MM.1S (cell line): ENCODE data around the gene C4orf51.

Experiments
- DNase-seq: peaks from one replicate; pipeline ENCODE4 v3.0.0-alpha.2; 2015
- H2AFZ ChIP-seq: fragments of 300-600 bp; sonication (generic); 2 replicates; pipeline ENCODE4 v1.6.0; 2016; ENCODE audit warnings: antibody characterized with exemption, low read length
- H3F3A ChIP-seq: fragments of 300-600 bp; sonication (generic); 2 replicates; pipeline ENCODE4 v1.6.1; 2016; ENCODE audit warnings: mild to moderate bottlenecking, antibody characterized with exemption, low read length, moderate library complexity, mixed read lengths; ENCODE audit not compliant: insufficient read depth
- H3K27ac ChIP-seq: fragments of 300-600 bp; sonication (generic); 2 replicates; pipeline ENCODE4 v1.5.1; 2016; ENCODE audit warnings: mild to moderate bottlenecking, low read length
- H3K27me3 ChIP-seq: fragments of 300-600 bp; sonication (generic); replicated peaks from 2 replicates; pipeline ENCODE4 v1.6.0; 2016; ENCODE audit warnings: low read length; ENCODE audit not compliant: insufficient read depth
- H3K36me3 ChIP-seq: fragments of 300-600 bp; sonication (generic); replicated peaks from 2 replicates; pipeline ENCODE4 v1.6.1; 2016; ENCODE audit warnings: mild to moderate bottlenecking, low read length, mixed read lengths; ENCODE audit not compliant: insufficient read depth
- H3K4me1 ChIP-seq: fragments of 300-600 bp; sonication (generic); 2 replicates; pipeline ENCODE4 v1.6.1; 2016; ENCODE audit warnings: low read length, mixed read lengths
- H3K4me2 ChIP-seq: fragments of 300-600 bp; sonication (generic); 2 replicates; pipeline ENCODE4 v1.6.0; 2016; ENCODE audit warnings: low read depth, low read length
- H3K4me3 ChIP-seq: fragments of 300-600 bp; sonication (generic); 2 replicates; pipeline ENCODE4 v1.5.1; 2016; ENCODE audit warnings: low read length, mixed read lengths
- H3K79me2 ChIP-seq: fragments of 300-600 bp; sonication (generic); 2 replicates; pipeline ENCODE4 v1.6.1; 2016; ENCODE audit warnings: mixed run types, low read length, mixed read lengths
- H3K9ac ChIP-seq: fragments of 300-600 bp; sonication (generic); 2 replicates; pipeline ENCODE4 v1.6.1; 2016; ENCODE audit warnings: low read length, mixed read lengths
- H3K9me2 ChIP-seq: fragments of 300-600 bp; sonication (generic); replicated peaks from 2 replicates; pipeline ENCODE4 v1.6.1; 2016; ENCODE audit warnings: mild to moderate bottlenecking, low read length, mixed read lengths; ENCODE audit not compliant: insufficient read depth
- H3K9me3 ChIP-seq: fragments of 300-600 bp; sonication (generic); replicated peaks from 2 replicates; pipeline ENCODE4 v1.6.1; 2016; ENCODE audit warnings: mild to moderate bottlenecking, low read length, mixed read lengths; ENCODE audit not compliant: insufficient read depth
- H4K20me1 ChIP-seq: fragments of 300-600 bp; sonication (generic); 2 replicates; pipeline ENCODE4 v1.6.1; 2016; ENCODE audit warnings: mild to moderate bottlenecking, low read length, moderate library complexity, mixed read lengths; ENCODE audit not compliant: insufficient read depth
- CTCF ChIP-seq: fragments of 300-600 bp; sonication (generic); IDR thresholded peaks from 2 replicates; pipeline ENCODE4 v1.5.1; 2016; ENCODE audit warnings: antibody characterized with exemption, low read length, mixed read lengths
- EZH2 ChIP-seq: fragments of 300-600 bp; sonication (generic); optimal IDR thresholded peaks from 2 replicates; pipeline ENCODE3; 2017; ENCODE audit warnings: low read depth, mild to moderate bottlenecking, antibody characterized with exemption, low read length, mixed read lengths
- EZH2phosphoT487 ChIP-seq: fragments of 300-600 bp; sonication (generic); IDR thresholded peaks from 2 replicates; pipeline ENCODE4 v1.6.1; 2018; ENCODE audit warnings: antibody characterized with exemption, low read length

C4orf51 gene

GRCh38 chr4:145663194-145663593 lies 16.8 kb upstream of the C4orf51 start:
- Histone ChIP-seq H3K4me3 (no peak overlapping the region), H3K9me2 (no peaks in the 10 kb centered on the region; the same call in 1 of the 2 replicates), H3K4me2 (no peak overlapping the region), H3K79me2 (no peaks in the 10 kb centered on the region), H3K4me1 (no peaks in the 10 kb centered on the region), H3F3A (no peaks in the 10 kb centered on the region), H3K9ac (no peak overlapping the region), H3K27me3 (no peaks in the 10 kb centered on the region), H3K36me3 (no peaks in the 10 kb centered on the region), H2AFZ (no peak overlapping the region), H4K20me1 (no peaks in the 10 kb centered on the region), H3K27ac (no peak overlapping the region), H3K9me3 (no peaks in the 10 kb centered on the region)
- no peak for TF ChIP-seq CTCF
- TF ChIP-seq EZH2phosphoT487, result no peak
- TF ChIP-seq EZH2, result no peak
- no peak for DNase-seq

DNA sequence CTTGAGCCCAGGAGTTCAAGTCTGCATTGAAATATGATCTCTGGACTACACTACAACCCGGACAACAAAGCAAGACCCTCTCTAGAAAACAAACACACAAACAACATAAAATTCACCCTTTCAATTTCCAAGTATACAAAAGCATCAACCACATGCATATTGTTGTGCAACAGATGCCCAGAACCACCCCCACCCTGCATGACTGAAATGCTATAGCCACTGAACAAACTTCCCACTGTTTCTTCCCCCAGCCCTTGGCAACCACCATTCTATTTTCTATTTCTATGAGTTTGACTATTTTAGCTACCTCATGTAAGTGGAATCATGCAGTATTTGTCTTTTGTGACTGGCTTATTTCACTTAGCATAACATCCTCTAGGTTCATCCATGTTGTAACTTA lies 14.2 kb upstream of the C4orf51 start:
- H3K4me3 ChIP-seq, result no peak overlapping the region
- H3K9me3 ChIP-seq, result no peaks in the 10 kb centered on the region
- no peaks in the 10 kb centered on the region; the same call in 1 of the 2 replicates for H3K9me2 ChIP-seq
- no peak overlapping the region for H3K4me2 ChIP-seq
- H3K4me1 ChIP-seq, result no peaks in the 10 kb centered on the region
- DNase-seq, result no peak
- no peak overlapping the region for H3K27ac ChIP-seq
- H4K20me1 ChIP-seq, result no peaks in the 10 kb centered on the region
- H3K36me3 ChIP-seq, result no peaks in the 10 kb centered on the region
- H2AFZ ChIP-seq, result no peak overlapping the region
- TF ChIP-seq EZH2 (no peak), CTCF (no peak), EZH2phosphoT487 (no peak)
- H3K27me3 ChIP-seq, result no peaks in the 10 kb centered on the region
- H3F3A ChIP-seq, result no peaks in the 10 kb centered on the region
- no peak overlapping the region for H3K9ac ChIP-seq
- no peaks in the 10 kb centered on the region for H3K79me2 ChIP-seq

DNA sequence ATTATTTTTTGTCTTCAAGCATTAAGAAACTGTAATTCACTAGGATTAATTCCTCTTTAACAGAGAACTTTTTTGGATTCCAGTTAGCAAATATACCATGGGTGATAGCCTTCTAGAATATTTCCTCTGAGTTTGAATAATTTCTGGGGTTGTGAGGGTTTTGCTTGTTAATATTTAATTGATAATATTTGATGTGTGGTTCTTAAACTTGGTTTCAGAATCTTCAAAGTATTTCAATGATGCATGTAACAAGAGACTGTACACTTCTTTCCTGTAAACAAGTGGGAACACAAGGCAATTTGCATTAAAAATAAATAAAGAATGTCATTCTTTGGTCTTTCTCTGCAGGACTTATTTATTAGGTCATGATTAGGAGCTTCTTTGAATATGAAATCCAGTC lies 9.5 kb upstream of the C4orf51 start:
- Histone ChIP-seq H2AFZ (no peak overlapping the region), H3K27me3 (no peaks in the 10 kb centered on the region), H3K79me2 (no peaks in the 10 kb centered on the region), H3K9me2 (no peaks in the 10 kb centered on the region), H3F3A (no peaks in the 10 kb centered on the region), H4K20me1 (no peaks in the 10 kb centered on the region), H3K27ac (no peak overlapping the region), H3K36me3 (no peaks in the 10 kb centered on the region), H3K9me3 (no peaks in the 10 kb centered on the region), H3K4me1 (no peaks in the 10 kb centered on the region), H3K4me3 (no peak overlapping the region), H3K9ac (no peak overlapping the region), H3K4me2 (no peak overlapping the region)
- no peak for TF ChIP-seq CTCF
- no peak for TF ChIP-seq EZH2phosphoT487
- TF ChIP-seq EZH2, result no peak
- DNase-seq, result no peak
